ENCODE measurements around the gene MYADM.

Gene MYADM

GRCh38 chr19:53916004-53916403 lies 48.3 kb downstream of the MYADM start:
- FAIRE-seq: no peak

GRCh38 chr19:53917356-53917755 lies 49.7 kb downstream of the MYADM start:
- no peak for FAIRE-seq
